SU-DHL-6 (cell line): ENCODE measurements around the gene SLC6A11.

Source experiments
- H2AFZ ChIP-seq: fragments of 200-600 bp; sonication (generic); 2 replicates; pipeline ENCODE4 v1.6.1; 2014; ENCODE audit warnings: low read depth, mild to moderate bottlenecking, moderate library complexity, mixed read lengths, antibody characterized with exemption, low read length; ENCODE audit not compliant: severe bottlenecking
- H3F3A ChIP-seq: fragments of 200-600 bp; shearing (Covaris generic); 2 replicates; pipeline ENCODE4 v1.6.0; 2016; ENCODE audit warnings: antibody characterized with exemption, mild to moderate bottlenecking; ENCODE audit not compliant: insufficient read depth
- H3K27ac ChIP-seq: fragments of 200-600 bp; sonication (generic); 2 replicates; pipeline ENCODE4 v1.5.1; 2016; ENCODE audit warnings: low read depth, mild to moderate bottlenecking, low read length, moderate library complexity, mixed read lengths
- H3K27me3 ChIP-seq: fragments of 200-600 bp; sonication (generic), shearing (Covaris generic); 2 replicates; pipeline ENCODE4 v1.6.0; 2014; ENCODE audit warnings: mild to moderate bottlenecking, low read length
- H3K36me3 ChIP-seq: fragments of 200-600 bp; sonication (generic); 2 replicates; pipeline ENCODE4 v1.6.1; 2014; ENCODE audit warnings: mild to moderate bottlenecking, low read length, mixed read lengths
- H3K4me2 ChIP-seq: fragments of 300-600, 200-600 bp; shearing (Covaris generic), sonication (generic); 2 replicates; pipeline ENCODE4 v1.6.0; 2014; ENCODE audit warnings: low read length, low read depth, mild to moderate bottlenecking; ENCODE audit not compliant: poor library complexity, severe bottlenecking
- H3K4me3 ChIP-seq: fragments of 200-600 bp; sonication (generic); 2 replicates; pipeline ENCODE4 v1.5.1; 2014; ENCODE audit warnings: antibody characterized with exemption, low read length, mild to moderate bottlenecking, mixed read lengths; ENCODE audit not compliant: insufficient read depth, poor library complexity, severe bottlenecking
- H3K79me2 ChIP-seq: fragments of 200-600 bp; sonication (generic); 2 replicates; pipeline ENCODE4 v1.6.1; 2014; ENCODE audit warnings: mild to moderate bottlenecking, low read length, moderate library complexity; ENCODE audit not compliant: insufficient read depth
- H3K9ac ChIP-seq: fragments of 200-600 bp; sonication (generic); 2 replicates; pipeline ENCODE4 v1.7.0; 2014; ENCODE audit warnings: mild to moderate bottlenecking, low read length
- H3K9me2 ChIP-seq: fragments of 200-600 bp; sonication (generic); replicated peaks from 2 replicates; pipeline ENCODE4 v1.6.1; 2014; ENCODE audit warnings: low read length; ENCODE audit not compliant: insufficient read depth
- H3K9me3 ChIP-seq: fragments of 200-600 bp; sonication (generic); 2 replicates; pipeline ENCODE4 v1.6.1; 2014; ENCODE audit warnings: low read length, mixed read lengths; ENCODE audit not compliant: insufficient read depth
- H4K20me1 ChIP-seq: fragments of 200-600 bp; sonication (generic); 2 replicates; pipeline ENCODE4 v1.6.1; 2014; ENCODE audit warnings: low read depth, mild to moderate bottlenecking, antibody characterized with exemption, low read length, moderate library complexity, mixed read lengths
- CTCF ChIP-seq: fragments of 200-600 bp; sonication (generic); IDR thresholded peaks from one replicate; pipeline ENCODE4 v1.5.1; 2017; ENCODE audit warnings: antibody characterized with exemption, mild to moderate bottlenecking, low read length, moderate library complexity; ENCODE audit not compliant: insufficient read depth, poor library complexity, severe bottlenecking
- EZH2phosphoT487 ChIP-seq: fragments of 200-600 bp; sonication (generic), shearing (Covaris generic); conservative IDR thresholded peaks from 2 replicates; pipeline ENCODE4 v1.6.1; 2018; ENCODE audit warnings: mild to moderate bottlenecking, antibody characterized with exemption, low read length, moderate library complexity, mixed read lengths

Gene SLC6A11

DNA sequence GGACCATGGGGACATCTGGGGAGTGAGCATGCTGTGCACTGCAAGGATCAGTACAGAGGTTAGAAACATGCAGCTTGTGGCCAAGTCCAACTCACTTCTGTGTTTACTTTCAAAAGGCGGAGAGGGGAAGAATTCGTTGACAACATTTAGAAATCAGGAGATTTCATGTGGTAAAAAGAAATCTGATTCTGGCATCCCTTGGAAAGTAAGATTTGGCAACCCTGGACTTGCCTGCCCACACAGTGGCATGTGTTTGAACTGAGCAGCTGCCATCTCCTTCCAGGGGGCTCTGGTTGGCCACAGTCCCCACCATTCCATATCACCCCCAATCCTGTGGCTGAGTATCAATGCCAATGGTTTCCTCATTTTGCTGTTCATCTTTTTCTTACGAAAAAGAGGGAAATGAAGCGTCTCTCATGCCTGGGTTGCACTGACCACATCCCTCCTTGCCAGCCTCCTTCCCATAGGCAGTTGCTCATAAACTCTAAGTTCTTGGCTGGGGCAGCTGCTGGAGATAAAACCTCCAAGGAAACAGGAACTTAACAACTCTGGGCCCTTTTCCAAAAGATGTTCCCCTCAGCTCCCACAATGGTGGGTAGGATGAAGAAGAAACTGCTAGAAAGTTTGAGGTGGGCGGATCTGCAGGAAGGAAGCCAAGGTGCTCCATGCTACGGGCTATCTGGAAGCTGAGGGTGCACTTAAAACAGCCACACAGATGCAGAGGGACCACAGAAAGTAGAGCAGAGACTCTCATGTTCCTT lies 29.2 kb downstream of the SLC6A11 start:
- H3K27me3 ChIP-seq: 0 out of 2 replicates have a peak, but pooled peaks cover under 1% of the 10 kb centered on the region
- no peaks in the 10 kb centered on the region for H3K79me2 ChIP-seq
- no peaks in the 10 kb centered on the region for H3K36me3 ChIP-seq
- H3K27ac ChIP-seq: no peak overlapping the region
- H3K9me2 ChIP-seq: no peaks in the 10 kb centered on the region
- H3K4me3 ChIP-seq: no peak overlapping the region
- no peak overlapping the region for H3K9ac ChIP-seq
- H4K20me1 ChIP-seq: no peaks in the 10 kb centered on the region
- H3K4me2 ChIP-seq: no peak overlapping the region
- TF ChIP-seq CTCF: no peak
- no peak for TF ChIP-seq EZH2phosphoT487
- H3K9me3 ChIP-seq: no peaks in the 10 kb centered on the region
- H3F3A ChIP-seq: no peaks in the 10 kb centered on the region
- no peak overlapping the region for H2AFZ ChIP-seq

GRCh38 chr3:10845839-10846656 lies 30.0 kb downstream of the SLC6A11 start:
- Histone ChIP-seq H3F3A (no peaks in the 10 kb centered on the region), H3K9me3 (no peaks in the 10 kb centered on the region), H3K27ac (no peak overlapping the region), H2AFZ (no peak overlapping the region), H4K20me1 (no peaks in the 10 kb centered on the region), H3K79me2 (no peaks in the 10 kb centered on the region), H3K27me3 (0 out of 2 replicates have a peak, but pooled peaks cover 3% of the 10 kb centered on the region), H3K9me2 (no peaks in the 10 kb centered on the region), H3K36me3 (no peaks in the 10 kb centered on the region), H3K9ac (no peak overlapping the region), H3K4me3 (no peak overlapping the region), H3K4me2 (no peak overlapping the region)
- TF ChIP-seq CTCF: no peak
- TF ChIP-seq EZH2phosphoT487: no peak

DNA sequence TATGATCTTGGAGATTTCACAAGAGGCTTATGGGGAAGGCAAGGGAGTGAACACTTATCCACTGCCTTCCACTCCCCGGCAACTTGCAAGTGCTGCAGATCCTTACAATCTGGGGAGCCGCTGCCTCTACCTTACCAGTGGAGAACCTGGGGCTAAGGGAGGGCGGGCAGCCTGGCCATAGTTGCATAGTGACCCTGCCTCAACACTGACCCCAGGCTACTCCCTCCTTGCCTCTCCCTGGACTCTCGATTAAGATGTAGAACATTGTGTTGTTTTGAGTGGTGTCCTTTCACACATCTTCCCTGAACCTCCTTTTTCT lies 30.6 kb downstream of the SLC6A11 start:
- H3K4me3 ChIP-seq: no peak overlapping the region
- TF ChIP-seq CTCF: no peak
- H3F3A ChIP-seq: no peaks in the 10 kb centered on the region
- no peak overlapping the region for H2AFZ ChIP-seq
- no peaks in the 10 kb centered on the region for H3K9me2 ChIP-seq
- H3K9ac ChIP-seq: no peak overlapping the region
- no peak overlapping the region for H3K27ac ChIP-seq
- 0 out of 2 replicates have a peak, but pooled peaks cover 3% of the 10 kb centered on the region for H3K27me3 ChIP-seq
- no peaks in the 10 kb centered on the region for H3K36me3 ChIP-seq
- H3K9me3 ChIP-seq: no peaks in the 10 kb centered on the region
- no peaks in the 10 kb centered on the region for H4K20me1 ChIP-seq
- H3K79me2 ChIP-seq: no peaks in the 10 kb centered on the region
- H3K4me2 ChIP-seq: no peak overlapping the region
